Activated T-cell treated with anti-CD3 and anti-CD28 coated beads for 1 hour (primary cell): Measurements from ENCODE around the gene MGAT5B.
"Not testable (repeated sequence)": the region's sequence is repeated elsewhere in the genome, so short reads cannot be mapped to it uniquely, and the experiment has no call there.

ENCODE experiments used
- DNase-seq: peaks from one replicate; pipeline ENCODE4 v3.0.0-alpha.2; 2020; ENCODE audit warnings: low read depth

Gene MGAT5B

DNA sequence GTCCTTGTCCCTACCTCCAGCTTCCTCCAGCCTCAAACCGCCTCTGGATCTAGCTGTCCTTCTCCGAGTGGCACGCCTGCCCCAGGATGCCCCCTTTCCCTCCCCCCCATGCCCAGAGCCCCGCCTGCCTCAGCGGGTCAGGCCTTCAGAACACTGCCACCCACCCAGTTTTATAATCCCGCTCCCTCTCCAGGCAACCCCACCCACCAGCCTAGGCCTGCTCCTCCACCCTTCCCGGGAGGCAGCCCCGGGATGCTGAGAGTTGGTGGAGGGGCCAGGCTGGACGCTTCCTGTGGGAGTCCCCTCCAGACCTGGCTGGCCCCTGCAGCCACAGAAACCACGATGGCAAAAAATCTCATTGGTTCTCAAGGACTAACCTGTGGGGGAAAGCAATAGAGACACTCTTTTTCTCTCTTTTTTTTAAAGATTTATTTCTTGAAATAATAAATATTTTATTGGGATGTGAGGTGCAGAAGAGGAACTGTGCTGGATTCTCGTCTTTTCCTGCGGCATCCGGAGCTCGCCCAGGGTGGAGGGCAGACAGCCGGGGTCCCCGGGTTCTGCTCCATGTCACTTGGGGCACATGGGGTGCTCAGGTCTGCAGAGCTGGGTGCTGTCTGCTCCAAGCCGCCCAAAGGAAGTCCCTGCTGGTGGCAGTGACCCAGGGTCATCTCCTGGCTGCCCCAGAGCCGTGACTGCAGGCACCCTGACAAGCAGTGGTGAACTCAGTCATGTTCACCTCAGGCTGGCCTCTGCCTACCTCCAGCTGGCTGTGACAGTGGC is 81.9 kb downstream of the MGAT5B start:
- DNase-seq, result no peak

GRCh38 chr17:76951375-76951905 is 83.2 kb downstream of the MGAT5B start:
- DNase-seq, result no peak

- DNase-seq, result no peak
These were observed 84.2 kb downstream of the MGAT5B start for GRCh38 chr17:76952402-76952801.

- DNase-seq, result no peak
These were observed 84.9 kb downstream of the MGAT5B start for GRCh38 chr17:76953066-76953465.

GRCh38 chr17:76953946-76954345 is 85.7 kb downstream of the MGAT5B start:
- DNase-seq, result no peak

- DNase-seq, result no peak
These were observed 87.0 kb downstream of the MGAT5B start for GRCh38 chr17:76955191-76955590.

DNA sequence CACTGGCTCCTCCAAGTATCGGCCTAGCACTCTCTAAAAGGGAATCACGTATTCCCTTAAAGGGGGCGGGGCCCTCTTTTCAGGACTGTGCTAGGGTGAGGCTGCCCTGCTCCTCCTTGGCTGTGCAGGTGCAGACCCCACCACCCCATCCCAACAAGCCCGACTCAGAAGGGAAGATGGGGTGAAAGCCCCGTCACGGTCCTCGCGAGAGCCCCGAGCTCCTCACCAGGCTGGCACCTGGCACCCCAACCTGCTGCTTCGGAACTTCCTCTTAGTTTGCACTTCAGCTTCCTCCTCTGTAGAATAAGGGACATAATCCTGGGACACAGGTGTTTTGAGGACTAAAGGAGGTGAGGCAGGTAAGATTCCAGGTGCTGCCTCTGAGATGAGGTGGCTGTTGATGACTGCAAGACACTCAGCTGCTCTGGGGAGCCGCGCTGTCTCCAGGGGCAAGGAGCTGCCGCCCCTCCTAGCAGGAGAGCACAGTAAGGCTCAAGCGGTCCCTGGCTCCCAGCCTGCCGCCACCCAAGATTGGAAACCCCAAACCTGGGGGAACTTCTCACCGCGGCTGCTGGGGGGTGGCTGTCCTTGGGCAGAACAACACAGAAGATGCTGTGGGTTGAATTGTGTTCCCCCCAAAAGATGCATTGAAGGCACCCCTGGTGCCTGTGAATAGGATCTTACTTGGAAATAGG is 88.8 kb downstream of the MGAT5B start:
- no peak for DNase-seq

DNA sequence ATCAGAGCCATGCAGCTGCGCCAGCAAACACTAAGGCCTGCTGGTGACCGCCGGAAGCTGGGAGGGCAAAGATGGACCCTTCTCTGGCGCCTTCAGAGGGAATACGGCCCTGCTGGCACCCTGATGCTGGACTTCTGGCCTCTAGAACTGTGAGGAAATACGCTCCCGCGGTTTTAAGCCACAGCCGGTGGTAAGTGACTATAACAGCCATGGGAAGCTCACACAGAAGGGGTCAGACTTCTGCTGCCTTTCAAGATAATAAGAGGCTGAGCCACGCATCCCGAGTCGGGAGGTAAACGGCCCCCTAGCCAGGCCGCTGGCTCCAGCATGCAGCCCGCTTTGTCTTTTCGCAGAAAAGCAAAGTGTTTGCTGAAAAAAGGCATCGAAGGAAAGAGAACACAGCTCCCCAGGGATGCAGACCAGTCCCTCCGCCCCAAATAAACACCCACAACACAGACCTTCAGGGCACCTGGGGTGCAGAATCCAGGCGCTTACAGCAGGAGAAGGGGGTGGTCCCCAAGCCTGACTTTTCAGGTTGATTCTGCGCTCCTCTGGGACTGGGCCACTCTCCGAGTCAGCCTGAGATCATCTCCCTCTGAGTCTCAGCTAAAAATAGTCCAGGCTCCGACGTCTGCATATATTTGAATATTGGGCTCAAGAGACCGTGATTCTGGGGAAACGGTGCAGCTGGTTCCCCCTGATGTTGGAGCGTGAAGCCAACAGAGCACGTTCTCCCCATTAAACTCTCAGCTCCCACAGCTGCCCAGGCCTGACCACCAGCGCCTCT is 89.7 kb downstream of the MGAT5B start:
- DNase-seq, result no peak

- no peak for DNase-seq
These were observed 90.8 kb downstream of the MGAT5B start for GRCh38 chr17:76958974-76959373.

GRCh38 chr17:76961869-76962268 is 93.7 kb downstream of the MGAT5B start:
- no peak for DNase-seq

DNA sequence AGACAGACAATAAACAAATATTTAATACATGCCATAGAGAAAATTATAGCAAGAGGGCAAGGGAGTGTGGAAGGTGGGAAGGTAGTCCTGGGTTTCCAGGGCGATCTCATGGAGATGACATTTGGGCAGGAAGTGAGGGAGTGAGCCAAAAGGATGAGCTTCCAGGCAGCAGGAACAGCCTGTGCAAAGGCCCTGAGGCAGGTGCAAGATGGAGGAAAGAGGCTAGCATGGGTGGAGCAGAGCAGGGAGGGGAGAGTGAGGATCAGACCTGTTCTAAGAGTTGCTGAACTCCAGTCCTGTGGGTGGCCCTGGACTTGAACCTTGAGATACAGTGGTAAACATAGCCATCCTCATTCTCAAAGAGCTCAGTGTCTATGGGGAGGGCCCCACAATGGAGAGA is 94.7 kb downstream of the MGAT5B start:
- no peak for DNase-seq

DNA sequence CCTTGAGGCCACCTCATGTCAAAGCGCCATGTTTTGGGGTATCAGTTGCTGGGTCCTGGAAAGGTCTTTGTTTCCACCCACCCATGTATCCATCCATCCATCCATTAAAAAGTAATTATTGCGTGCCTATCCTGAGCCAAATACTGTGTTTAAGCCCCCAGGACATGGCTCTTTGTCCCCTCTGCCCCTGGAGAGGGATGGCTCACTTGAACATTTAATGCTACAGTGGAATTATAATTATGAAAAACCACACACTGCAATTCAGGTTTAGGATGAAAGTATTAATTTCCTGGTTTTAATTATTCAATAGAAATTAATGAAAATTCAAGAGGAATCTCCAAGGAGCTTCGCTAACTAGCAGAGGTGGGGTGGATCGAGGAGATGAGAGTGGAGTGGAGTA is 97.8 kb downstream of the MGAT5B start:
- DNase-seq, result no peak

DNA sequence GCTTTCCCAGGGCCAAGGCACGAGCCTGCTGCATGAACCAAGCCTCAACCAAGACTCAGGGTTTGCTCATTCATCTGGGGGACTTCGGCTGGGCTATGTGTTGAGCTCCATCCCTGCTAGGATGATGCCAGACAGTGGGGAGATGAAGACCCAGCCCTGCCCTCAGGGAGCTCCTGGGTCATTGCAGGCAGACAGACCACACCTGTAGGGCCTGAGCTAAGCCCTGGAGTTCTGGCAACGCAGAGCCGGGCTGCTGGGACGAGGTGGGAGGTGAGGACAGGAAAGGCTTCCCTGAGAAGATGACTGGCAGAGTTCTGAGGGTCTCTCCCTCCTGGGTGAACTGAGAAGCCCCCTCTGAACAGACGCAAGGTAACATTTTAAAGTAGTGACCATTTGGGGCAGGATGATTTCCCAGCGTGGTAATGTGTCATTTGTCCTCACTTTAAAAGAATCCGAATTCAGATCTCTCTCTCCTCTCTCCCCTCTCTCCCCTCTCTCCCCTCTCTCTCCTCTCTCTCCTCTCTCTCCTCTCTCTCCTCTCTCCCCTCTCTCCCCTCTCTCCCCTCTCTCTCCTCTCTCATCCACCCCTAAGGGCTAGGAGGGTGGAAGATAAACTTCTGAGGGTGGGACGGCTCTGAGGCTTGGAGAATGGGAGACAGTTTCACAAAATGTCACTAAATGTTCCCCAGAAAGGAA is 98.4 kb downstream of the MGAT5B start:
- DNase-seq, result no peak

GRCh38 chr17:76967762-76968161 is 99.6 kb downstream of the MGAT5B start:
- DNase-seq, result no peak

- DNase-seq, result peak; percentile 33
These were observed 100.7 kb downstream of the MGAT5B start for GRCh38 chr17:76968707-76969597.

GRCh38 chr17:76969598-76970172 is 101.5 kb downstream of the MGAT5B start:
- DNase-seq, result no peak

DNA sequence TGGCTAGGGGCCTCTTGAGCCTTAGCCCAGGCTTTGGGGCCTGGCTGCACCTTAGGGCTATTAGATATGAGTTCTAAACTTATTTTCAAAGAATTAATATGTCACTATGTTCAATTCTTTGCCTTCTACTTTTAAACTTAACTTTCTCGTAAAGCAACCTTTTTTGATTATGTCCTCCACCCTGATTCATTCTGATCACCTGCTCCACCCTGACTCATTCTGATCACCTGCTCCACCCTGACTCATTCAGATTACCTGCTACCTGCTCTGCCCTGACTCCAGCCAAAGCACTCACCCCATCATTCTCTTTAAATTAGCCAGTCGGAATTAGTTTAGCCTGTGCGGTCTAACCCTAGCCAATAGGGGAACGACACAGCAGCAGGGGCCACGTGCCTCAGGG is 102.0 kb downstream of the MGAT5B start:
- not testable (repeated sequence) for DNase-seq

DNA sequence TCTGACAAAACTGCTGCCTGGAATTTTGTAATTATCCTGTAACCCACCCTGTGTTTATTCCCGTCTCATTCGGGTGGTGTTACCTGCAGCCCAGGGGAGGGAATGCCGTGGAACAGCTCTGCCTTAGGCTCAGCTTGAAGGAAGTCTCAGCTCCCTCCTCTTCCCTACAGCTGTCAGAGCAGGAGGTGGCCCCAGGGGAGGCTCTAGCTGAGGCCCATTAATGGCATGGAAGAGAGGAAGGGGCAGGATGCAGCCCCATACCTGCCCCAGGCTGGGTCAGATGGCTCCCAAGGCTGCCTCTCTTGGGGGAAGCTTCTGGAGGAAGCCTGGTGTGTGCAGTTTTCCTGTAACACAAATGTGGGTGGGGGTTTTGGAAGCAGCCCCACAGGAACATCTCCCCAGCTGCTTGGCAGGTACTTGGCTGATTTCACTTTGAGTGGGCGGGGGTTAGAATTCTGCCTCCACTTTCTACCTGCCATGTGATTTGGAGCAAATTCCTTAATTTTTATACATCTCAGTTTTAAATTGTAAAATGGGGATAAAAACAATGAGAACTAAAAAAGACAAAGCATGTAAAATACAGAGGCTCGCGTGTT is 103.9 kb downstream of the MGAT5B start:
- no peak for DNase-seq

DNA sequence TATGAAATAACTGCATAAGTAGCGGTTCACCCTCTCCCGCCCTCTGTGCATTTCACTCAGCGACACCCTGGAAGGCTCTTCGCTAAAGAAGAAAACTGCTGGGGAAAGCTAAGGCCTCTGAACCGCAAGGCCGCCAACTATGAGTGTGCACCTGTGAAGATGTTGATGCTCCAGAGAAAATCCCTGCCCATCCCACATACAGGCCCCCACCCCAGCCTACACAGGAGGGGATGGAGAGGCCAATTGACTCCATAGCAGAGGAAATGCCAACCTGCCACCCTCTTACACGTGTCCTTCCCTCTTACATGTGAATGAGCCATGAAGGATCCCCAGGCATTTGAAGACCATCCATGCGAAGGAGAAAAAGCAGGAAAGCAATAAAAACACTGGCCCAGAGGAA is 104.8 kb downstream of the MGAT5B start:
- DNase-seq, result no peak

- no peak for DNase-seq
These were observed 106.5 kb downstream of the MGAT5B start for GRCh38 chr17:76974721-76975120.
